Neural progenitor cell (in vitro differentiated cells): Measurements from ENCODE around the gene PFDN1. TPM values are rescaled to one million over a fixed set of nuclear protein-coding genes. Genes with fewer than 3 reads are reported as not detected.

Experiments
- DNase-seq: peaks from one replicate; pipeline ENCODE4 v3.0.0-alpha.2; 2016; ENCODE audit warnings: low spot score
- H2AFZ ChIP-seq: fragments of 200-600 bp; sonication (generic); replicated peaks from 2 replicates; pipeline ENCODE4 v1.6.1; 2016; ENCODE audit warnings: antibody characterized with exemption
- H3F3A ChIP-seq: fragments of 200-600 bp; sonication (generic); 2 replicates; pipeline ENCODE4 v1.6.1; 2016; ENCODE audit warnings: antibody characterized with exemption, low read depth
- H3K27ac ChIP-seq: fragments of 200-600 bp; sonication (generic); 2 replicates; pipeline ENCODE4 v1.5.1; 2016; ENCODE audit warnings: mild to moderate bottlenecking
- H3K27me3 ChIP-seq: fragments of 200-600 bp; sonication (generic); 2 replicates; pipeline ENCODE4 v1.6.1; 2016; ENCODE audit warnings: mild to moderate bottlenecking, moderate library complexity
- H3K36me3 ChIP-seq: fragments of 200-600 bp; sonication (generic); 2 replicates; pipeline ENCODE4 v1.5.1; 2016
- H3K4me1 ChIP-seq: fragments of 200-600 bp; sonication (generic); 2 replicates; pipeline ENCODE4 v1.6.1; 2016; ENCODE audit warnings: mixed run types
- H3K4me2 ChIP-seq: fragments of 200-600 bp; sonication (generic); 2 replicates; pipeline ENCODE4 v1.6.1; 2016
- H3K4me3 ChIP-seq: fragments of 200-600 bp; sonication (generic); 2 replicates; pipeline ENCODE4 v1.5.1; 2016
- H3K79me2 ChIP-seq: fragments of 200-600 bp; sonication (generic); 2 replicates; pipeline ENCODE4 v1.6.1; 2016; ENCODE audit warnings: low read depth
- H3K9ac ChIP-seq: fragments of 200-600 bp; sonication (generic); 2 replicates; pipeline ENCODE4 v1.6.1; 2016
- H3K9me3 ChIP-seq: fragments of 200-600 bp; sonication (generic); 2 replicates; pipeline ENCODE4 v1.5.1; 2016; ENCODE audit warnings: low read depth
- H4K20me1 ChIP-seq: fragments of 200-600 bp; sonication (generic); 2 replicates; pipeline ENCODE4 v1.6.1; 2016; ENCODE audit warnings: low read depth
- H3K27ac Mint-ChIP-seq: 3 replicates; pipeline ENCODE4 v1.8.0; 2021; ENCODE audit warnings: mixed read lengths
- H3K27me3 Mint-ChIP-seq: 2 replicates; pipeline ENCODE4 v1.8.0; 2022; ENCODE audit warnings: low read depth, mild to moderate bottlenecking, inconsistent platforms, moderate library complexity, mixed read lengths; ENCODE audit not compliant: insufficient read depth
- H3K36me3 Mint-ChIP-seq: 3 replicates; pipeline ENCODE4 v1.8.0; 2021; ENCODE audit warnings: mixed read lengths
- H3K4me1 Mint-ChIP-seq: 3 replicates; pipeline ENCODE4 v1.8.0; 2021; ENCODE audit warnings: mixed read lengths
- H3K4me3 Mint-ChIP-seq: 3 replicates; pipeline ENCODE4 v1.8.0; 2021; ENCODE audit warnings: mild to moderate bottlenecking, moderate library complexity, mixed read lengths
- H3K9me3 Mint-ChIP-seq: 3 replicates; pipeline ENCODE4 v1.8.0; 2020; ENCODE audit warnings: mixed read lengths
- EZH2 ChIP-seq: fragments of 200-600 bp; sonication (generic); IDR thresholded peaks from 2 replicates; pipeline ENCODE4 v1.6.1; 2017; ENCODE audit warnings: antibody characterized with exemption, mild to moderate bottlenecking, moderate library complexity
- EZH2phosphoT487 ChIP-seq: fragments of 200-600 bp; sonication (generic); IDR thresholded peaks from 2 replicates; pipeline ENCODE4 v1.6.1; 2017; ENCODE audit warnings: antibody characterized with exemption
- total RNA-seq: library from RNA; depleted of rRNA; stranded (reverse); fragments of >200 nt; gene quantifications from 2 replicates; pipeline ENCODE4 v1.2.3, GENCODE V29; 2015; ENCODE audit warnings: low replicate concordance
- TF ChIP-seq, protein P1 (sequence below): fragments of 200-600 bp; sonication (generic); IDR thresholded peaks from 2 replicates; pipeline ENCODE4 v1.5.1; 2017; ENCODE audit warnings: antibody characterized with exemption, mild to moderate bottlenecking

Gene PFDN1
- total RNA-seq, 1 donor from 2014 or later: 79.8 TPM

DNA sequence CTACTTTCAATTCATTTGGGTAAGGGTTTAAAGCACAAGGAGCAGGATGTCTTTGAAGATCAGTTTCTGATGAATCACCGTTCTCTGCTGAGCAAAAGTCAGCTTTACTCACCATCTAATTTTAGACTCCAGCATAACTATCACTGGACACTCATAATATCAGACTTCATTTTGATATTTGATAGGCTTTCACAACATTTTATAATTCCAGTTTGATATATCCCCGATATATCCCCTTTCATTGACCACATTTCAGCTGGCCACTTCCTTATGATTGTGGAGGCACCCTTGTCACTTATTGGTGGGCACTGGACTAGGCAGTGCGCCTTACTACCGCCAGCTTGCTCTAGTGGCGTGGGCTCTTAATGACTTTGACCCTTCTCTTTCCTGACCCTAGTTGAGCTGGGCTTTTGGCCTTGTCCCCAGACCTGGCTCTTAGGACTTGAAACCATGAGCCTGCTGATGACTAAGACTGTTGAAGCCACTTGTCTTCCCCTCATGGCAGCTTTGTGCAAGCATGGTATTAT is 81.1 kb downstream of the PFDN1 start:
- no peak overlapping the region for H3K4me3 Mint-ChIP-seq
- Histone ChIP-seq H4K20me1 (no peaks in the 10 kb centered on the region), H3K4me2 (no peak overlapping the region), H3K4me3 (no peak overlapping the region), H3K27ac (no peak overlapping the region), H2AFZ (no peak overlapping the region), H3K9me3 (no peaks in the 10 kb centered on the region), H3F3A (peaks cover 17% of the 10 kb centered on the region), H3K36me3 (no peaks in the 10 kb centered on the region), H3K4me1 (peaks cover 22% of the 10 kb centered on the region), H3K27me3 (no peaks in the 10 kb centered on the region), H3K79me2 (no peaks in the 10 kb centered on the region), H3K9ac (no peak overlapping the region)
- TF ChIP-seq, protein P1, sequence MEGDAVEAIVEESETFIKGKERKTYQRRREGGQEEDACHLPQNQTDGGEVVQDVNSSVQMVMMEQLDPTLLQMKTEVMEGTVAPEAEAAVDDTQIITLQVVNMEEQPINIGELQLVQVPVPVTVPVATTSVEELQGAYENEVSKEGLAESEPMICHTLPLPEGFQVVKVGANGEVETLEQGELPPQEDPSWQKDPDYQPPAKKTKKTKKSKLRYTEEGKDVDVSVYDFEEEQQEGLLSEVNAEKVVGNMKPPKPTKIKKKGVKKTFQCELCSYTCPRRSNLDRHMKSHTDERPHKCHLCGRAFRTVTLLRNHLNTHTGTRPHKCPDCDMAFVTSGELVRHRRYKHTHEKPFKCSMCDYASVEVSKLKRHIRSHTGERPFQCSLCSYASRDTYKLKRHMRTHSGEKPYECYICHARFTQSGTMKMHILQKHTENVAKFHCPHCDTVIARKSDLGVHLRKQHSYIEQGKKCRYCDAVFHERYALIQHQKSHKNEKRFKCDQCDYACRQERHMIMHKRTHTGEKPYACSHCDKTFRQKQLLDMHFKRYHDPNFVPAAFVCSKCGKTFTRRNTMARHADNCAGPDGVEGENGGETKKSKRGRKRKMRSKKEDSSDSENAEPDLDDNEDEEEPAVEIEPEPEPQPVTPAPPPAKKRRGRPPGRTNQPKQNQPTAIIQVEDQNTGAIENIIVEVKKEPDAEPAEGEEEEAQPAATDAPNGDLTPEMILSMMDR: no peak
- TF ChIP-seq EZH2phosphoT487 (no peak), EZH2 (no peak)
- peaks cover 4% of the 10 kb centered on the region for H3K27me3 Mint-ChIP-seq
- H3K4me1 Mint-ChIP-seq: peaks cover 26% of the 10 kb centered on the region
- H3K9me3 Mint-ChIP-seq: no peaks in the 10 kb centered on the region
- H3K27ac Mint-ChIP-seq: no peak overlapping the region
- peaks cover 2% of the 10 kb centered on the region for H3K36me3 Mint-ChIP-seq
- no peak for DNase-seq

DNA sequence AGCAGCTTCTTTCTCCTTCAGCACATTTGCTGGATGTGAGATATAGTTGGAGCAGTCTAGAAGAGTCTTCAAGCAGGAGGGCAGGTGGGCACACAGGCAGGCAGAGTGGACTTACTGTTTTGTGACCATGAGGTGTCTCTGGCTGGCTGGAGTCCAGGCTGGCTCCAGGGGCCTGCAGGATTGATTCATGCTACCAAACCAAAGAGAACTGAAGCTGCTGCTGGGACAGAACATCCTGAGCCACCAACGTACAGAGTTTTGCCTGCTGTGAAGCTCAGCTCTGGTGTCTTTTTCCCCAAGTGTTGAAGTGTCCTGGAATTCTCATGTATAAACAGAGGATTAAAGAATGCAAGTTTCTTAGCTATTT is 82.2 kb downstream of the PFDN1 start:
- Mint-ChIP-seq H3K27me3 (peaks cover 2% of the 10 kb centered on the region), H3K27ac (peak overlapping the region; percentile 25), H3K9me3 (no peaks in the 10 kb centered on the region), H3K4me1 (peaks cover 26% of the 10 kb centered on the region), H3K36me3 (peaks cover 2% of the 10 kb centered on the region), H3K4me3 (no peak overlapping the region)
- peaks cover 22% of the 10 kb centered on the region for H3K4me1 ChIP-seq
- H3K79me2 ChIP-seq: no peaks in the 10 kb centered on the region
- peaks cover 17% of the 10 kb centered on the region for H3F3A ChIP-seq
- no peaks in the 10 kb centered on the region for H3K36me3 ChIP-seq
- H3K27me3 ChIP-seq: no peaks in the 10 kb centered on the region
- no peak overlapping the region for H3K4me3 ChIP-seq
- H4K20me1 ChIP-seq: no peaks in the 10 kb centered on the region
- peak overlapping the region; percentile 48 for H3K27ac ChIP-seq
- H2AFZ ChIP-seq: no peak overlapping the region
- no peak for DNase-seq
- H3K9ac ChIP-seq: no peak overlapping the region
- no peaks in the 10 kb centered on the region for H3K9me3 ChIP-seq
- TF ChIP-seq EZH2phosphoT487 (no peak), EZH2 (no peak)
- TF ChIP-seq, protein P1: no peak
- peak overlapping the region; percentile 61 for H3K4me2 ChIP-seq

DNA sequence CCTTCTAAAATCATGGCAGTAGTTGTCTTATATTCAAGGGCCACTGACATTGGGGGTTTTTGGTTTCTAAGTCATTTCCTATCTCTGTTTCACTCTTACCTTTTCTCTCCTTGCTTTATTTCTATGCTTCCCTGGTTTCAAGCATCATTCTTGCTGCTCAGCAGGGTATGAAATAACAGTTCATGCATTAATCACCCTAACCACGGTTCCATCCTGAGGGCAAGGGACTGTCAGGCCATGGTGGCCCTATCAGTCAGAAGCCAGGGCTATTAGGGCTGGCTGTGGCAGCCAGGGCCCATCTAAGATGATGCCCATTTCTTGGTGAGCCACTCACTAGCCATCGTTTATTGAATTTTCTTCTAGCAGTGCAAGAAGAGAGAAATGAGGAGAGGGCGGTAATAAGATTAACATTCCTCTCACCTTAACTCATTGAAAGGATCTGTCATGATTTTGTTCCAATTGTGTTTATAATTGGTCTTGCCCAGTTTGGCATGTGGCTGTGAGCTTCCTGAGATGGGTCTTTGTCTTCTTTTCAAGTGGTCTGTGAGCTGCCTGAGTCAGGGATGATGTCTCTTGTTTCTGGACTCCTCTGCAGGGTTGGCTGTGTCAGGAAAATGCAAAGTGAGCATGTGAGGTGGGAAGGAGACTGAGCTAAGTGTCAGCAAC is 82.7 kb downstream of the PFDN1 start:
- peak overlapping the region; percentile 48 for H3K27ac ChIP-seq
- H3K4me3 ChIP-seq: no peak overlapping the region
- Mint-ChIP-seq H3K4me1 (peaks cover 26% of the 10 kb centered on the region), H3K27me3 (peaks cover 2% of the 10 kb centered on the region), H3K4me3 (peak overlapping the region; percentile 6), H3K27ac (peak overlapping the region; percentile 25), H3K9me3 (no peaks in the 10 kb centered on the region), H3K36me3 (peaks cover 2% of the 10 kb centered on the region)
- no peak for TF ChIP-seq EZH2phosphoT487
- TF ChIP-seq EZH2: no peak
- TF ChIP-seq, protein P1: no peak
- DNase-seq: peak; percentile 46
- no peaks in the 10 kb centered on the region for H3K9me3 ChIP-seq
- peaks cover 17% of the 10 kb centered on the region for H3F3A ChIP-seq
- H3K27me3 ChIP-seq: no peaks in the 10 kb centered on the region
- no peaks in the 10 kb centered on the region for H3K36me3 ChIP-seq
- peak overlapping the region; percentile 61 for H3K4me2 ChIP-seq
- H3K9ac ChIP-seq: no peak overlapping the region
- no peaks in the 10 kb centered on the region for H3K79me2 ChIP-seq
- no peaks in the 10 kb centered on the region for H4K20me1 ChIP-seq
- peaks cover 22% of the 10 kb centered on the region for H3K4me1 ChIP-seq
- no peak overlapping the region for H2AFZ ChIP-seq
